Fibroblast of skin of back (primary cell): Measurements from ENCODE around the gene FGFR2. TPM values are rescaled to one million over a fixed set of nuclear protein-coding genes. Genes with fewer than 3 reads are reported as not detected.

Experiments used
- DNase-seq: peaks from one replicate; pipeline ENCODE4 v3.0.0-alpha.2; 2013
- polyA plus RNA-seq, 2 experiments: library from polyadenylated mRNA; unstranded; fragments of 120-200 nt; gene quantifications; one replicate each; pipeline ENCODE4 v1.2.1, GENCODE V29; 2013; ENCODE audit not compliant: insufficient read length in 2 of 2

FGFR2 gene
- polyA plus RNA-seq (2013, experiment 1 of 2; ENCODE audit: insufficient read length) = 2.6 TPM
- polyA plus RNA-seq (2013, experiment 2 of 2; ENCODE audit: insufficient read length) = 5.9 TPM

- peak; percentile 84 for DNase-seq
Measured at GRCh38 chr10:121598263-121599249, at the start of gene FGFR2. FGFR2 (minus strand) TSS chr10:121598444; CDS start chr10:121593817, 4,627 bp downstream.

DNA sequence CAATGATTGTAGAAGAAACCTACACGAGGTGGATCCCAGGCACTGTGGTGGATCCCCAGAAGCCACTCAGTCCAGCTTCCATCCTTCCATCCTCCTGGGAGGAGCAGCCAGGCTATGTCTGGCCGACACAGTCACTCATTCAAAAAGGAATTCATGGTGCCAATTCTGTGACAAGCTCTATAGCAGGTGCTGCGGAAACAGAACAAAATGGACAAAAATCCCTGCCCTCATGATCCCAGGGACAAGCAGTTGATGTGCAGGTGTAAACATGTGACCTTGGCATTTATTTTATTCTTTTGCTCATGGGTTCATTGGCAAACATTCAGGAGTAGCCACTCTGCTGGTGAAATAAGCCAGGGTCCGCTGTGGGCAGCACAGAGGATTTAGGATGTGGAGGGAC lies 49.2 kb upstream of the FGFR2 start:
- no peak for DNase-seq

DNA sequence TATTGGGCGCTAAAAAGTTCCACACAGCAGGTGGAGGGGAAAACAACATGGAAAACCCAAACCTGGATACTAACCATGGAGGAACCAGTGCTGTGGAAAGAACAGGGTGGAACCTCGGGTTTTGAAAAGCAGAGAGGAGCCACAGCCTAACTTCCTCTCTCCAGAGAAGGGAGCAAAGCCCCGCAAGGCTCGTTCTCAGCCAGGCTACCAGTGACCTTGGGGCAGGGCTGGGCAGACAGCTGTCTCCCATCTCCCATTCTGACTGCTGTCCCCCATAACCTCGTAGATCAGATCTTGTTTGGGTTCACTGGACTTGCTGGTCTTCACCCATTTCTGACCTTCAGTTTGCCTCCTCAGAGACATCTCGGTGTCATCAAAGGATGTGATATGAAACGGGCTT lies 47.5 kb upstream of the FGFR2 start:
- DNase-seq = no peak

DNA sequence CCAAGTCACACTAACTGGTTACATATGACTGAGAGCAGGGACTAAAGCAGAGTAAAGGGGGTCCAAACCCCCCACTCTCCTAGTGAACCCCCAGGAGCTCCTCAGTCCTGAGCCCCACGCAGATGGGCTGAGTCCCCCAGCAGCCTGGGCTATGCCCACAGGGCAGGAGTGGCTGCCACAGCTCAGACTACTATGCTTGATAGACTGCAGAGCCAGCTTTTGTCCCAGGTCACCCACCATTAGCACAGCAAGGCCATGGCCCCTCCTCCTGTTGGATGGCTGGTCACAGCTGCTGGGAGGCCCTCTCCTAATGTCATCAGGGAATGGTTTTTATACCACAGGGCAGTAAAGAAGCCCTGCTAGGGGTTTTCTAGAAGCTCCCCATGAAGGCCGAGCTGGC lies 46.3 kb upstream of the FGFR2 start:
- no peak for DNase-seq

DNA sequence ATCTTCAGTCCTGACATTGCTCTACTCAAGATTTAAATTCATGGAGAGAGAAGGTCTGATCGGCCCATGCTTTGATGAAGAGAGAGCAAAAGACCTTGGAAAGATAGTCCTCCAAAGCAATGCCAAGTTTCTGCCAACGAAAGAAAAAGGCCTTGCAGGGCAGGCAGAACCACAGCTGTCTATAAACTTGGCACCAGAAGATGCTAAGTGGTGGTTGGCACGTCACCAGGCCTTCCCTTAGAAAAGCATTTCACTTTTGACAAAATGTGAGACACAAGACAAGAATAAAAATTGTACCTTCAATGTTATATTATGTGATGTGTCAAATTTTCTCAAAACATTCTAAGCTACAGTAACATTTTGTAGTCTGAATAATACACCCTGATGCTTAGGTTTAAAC lies 42.0 kb upstream of the FGFR2 start:
- DNase-seq = no peak

DNA sequence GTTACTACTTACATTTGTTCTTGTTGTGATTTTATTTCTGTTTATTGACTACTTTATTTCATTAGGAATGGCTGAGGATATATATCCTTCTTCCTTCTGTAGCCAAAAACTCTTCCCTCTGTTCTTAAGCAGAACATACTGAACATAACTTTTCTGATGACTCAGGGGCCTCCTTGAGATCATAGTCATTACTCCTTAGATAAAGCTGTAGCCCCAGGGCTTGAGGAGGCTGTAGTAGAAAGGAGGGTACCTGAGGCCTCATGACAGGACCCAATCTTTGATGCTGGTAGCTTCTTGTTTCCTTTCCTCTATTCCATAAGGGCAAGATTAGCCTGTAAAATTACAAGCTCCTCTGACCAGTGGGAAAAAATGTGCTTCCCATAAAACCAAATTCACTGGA lies 41.2 kb upstream of the FGFR2 start:
- no peak for DNase-seq

GRCh38 chr10:121637437-121637836 lies 39.2 kb upstream of the FGFR2 start:
- no peak for DNase-seq

GRCh38 chr10:121633056-121633455 lies 34.8 kb upstream of the FGFR2 start:
- DNase-seq = no peak

DNA sequence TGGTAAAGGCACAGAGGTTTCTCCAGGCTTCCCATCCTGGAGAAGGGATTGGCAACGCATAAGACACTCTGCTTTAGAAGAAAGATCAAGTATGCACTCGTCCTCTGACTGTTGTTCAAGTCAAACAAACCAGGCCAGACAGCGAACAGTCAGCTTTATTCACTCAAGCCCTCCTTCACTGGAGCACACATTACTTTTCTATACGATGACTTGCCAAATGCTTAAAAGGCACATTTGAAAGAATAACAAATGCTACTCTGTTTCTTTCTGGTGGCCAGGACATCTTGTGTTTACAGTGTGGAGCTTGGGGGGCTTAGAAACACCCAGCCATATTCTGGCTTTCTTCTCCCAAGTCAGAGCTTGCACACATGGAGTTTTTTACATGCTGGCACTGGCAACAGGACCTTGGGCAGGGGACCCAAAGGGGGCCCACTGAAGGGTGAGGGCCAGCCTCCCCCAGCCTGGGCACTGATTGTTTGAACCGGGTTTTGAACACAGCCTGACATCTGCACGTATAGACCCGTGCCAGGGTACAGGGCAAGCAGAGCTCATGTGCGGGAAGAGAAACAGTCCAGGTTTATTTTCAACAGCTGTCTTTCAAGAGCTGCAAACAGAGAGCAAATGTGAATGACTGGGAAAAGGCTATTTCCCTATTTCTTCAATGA lies 33.3 kb upstream of the FGFR2 start:
- DNase-seq = no peak

- DNase-seq = no peak
Measured at GRCh38 chr10:121628859-121629258, 30.6 kb upstream of the FGFR2 start.

DNA sequence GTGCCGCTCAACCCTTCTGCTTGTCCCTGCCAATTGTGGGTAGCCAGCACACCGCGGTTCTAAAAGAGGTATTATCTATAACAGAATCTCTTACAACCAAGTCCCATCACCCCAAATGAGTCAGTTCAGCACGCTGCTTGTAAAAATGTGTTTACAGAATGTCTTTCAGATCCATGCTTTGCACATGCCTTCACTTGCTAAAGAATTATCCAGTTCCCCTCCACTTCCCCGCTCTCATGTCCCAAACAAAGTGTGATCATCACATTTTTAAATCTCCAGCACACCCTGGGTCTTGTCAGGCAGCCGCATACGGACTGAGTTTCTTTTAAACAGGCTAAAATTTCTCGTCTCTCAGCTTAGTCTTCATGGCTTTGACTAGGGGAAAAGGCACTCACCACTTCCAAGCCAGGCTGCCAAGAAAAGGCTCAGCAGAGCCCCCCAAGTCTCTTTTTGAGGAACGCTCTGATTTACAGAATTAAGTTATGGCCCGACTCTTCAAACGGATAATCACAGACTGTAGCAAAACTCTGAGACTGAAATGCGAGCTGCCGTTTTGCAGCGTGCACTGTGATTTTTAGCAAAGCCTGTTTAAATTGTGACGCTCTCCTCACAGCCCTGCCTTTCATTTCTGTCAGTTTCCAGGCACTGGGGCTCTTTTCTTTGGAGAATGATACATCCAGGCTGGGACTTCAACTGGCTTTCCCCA lies 29.8 kb upstream of the FGFR2 start:
- peak; percentile 6 for DNase-seq

DNA sequence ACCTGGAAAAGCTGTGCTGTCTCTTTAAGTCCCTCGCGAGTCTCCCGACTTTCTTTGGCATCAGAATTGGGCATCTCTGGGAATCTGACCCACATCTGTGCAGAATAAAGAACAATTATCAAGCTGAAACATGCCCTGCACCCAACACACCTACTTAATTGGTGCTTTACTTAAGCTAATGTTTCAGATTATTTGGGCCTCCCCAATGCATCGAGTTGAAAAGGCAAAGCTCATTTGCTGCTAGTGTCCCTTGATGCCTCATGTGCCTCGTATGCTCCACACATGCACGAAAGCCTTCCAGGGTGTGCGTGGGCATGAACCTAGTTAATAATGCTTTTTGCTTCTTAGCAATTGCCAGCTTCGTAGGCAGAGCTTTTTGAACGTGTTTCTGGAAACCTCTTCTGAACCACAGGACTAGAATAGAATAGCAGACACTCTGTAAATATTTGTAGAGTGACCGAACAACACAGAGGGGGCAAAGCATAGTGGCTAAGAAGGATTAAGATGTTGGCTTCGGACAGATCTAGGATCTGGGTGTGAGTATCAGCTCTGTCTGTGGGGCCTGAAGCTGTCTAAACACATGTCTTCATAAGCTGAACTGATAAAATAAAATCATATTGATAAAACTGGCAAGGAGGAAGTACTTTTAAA lies 26.7 kb upstream of the FGFR2 start:
- no peak for DNase-seq

DNA sequence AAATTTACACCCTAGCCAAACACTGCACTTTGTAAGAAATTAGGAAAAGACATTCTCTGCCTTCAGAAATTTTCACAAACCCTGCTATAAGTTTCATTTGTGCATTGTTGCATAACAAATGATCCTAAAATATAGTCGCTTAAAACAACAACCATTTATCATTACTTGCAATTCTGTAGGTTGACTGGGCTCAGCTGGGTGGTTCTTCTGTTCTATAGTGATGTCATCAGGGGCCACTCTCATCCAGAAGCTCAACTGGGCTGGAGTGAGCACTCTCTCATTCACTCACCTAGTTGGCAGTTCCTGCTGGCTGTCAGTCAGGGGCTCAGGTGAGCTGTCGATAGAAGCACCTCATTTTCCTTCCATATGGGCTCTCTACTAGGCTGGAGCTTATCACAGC lies 20.7 kb upstream of the FGFR2 start:
- no peak for DNase-seq

DNA sequence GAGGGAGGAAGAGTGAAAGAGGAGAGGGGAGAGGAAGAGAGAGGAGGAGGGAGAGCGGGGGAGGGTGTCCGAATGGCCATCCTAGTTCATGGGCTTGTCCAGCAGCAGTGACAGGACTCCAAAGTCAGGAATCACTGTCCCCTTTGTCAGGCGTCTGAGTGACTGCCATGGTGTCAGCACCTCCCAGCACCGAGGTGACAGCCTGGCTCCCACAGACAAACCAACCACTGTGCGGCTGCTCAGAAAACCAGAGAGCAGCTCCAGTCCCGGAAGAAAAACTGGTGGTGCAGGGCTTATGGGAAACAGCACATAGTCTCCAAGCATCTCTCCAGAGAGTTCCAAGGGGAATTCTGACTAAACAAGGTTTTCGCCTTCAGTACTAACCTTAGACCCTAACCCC lies 18.9 kb upstream of the FGFR2 start:
- DNase-seq = no peak

DNA sequence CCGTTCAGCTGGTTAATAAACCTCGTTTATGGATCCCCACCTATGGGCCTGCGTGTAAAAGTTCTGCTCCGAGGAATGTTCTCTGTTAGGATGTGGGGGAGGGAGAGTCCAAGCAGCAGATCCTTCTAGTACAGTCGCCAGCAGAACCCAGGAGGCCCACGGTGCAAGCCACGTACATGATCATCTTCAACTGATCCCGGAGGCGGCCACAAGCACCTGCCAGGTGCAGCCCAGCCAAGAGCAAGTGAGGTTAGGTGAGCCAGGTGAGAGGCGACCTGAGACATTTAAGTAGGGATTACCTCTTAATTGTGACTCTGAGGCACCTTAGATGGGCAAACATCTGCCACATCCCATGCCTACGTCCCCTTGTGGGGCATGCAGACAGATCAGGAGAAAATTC lies 18.0 kb upstream of the FGFR2 start:
- DNase-seq = no peak

DNA sequence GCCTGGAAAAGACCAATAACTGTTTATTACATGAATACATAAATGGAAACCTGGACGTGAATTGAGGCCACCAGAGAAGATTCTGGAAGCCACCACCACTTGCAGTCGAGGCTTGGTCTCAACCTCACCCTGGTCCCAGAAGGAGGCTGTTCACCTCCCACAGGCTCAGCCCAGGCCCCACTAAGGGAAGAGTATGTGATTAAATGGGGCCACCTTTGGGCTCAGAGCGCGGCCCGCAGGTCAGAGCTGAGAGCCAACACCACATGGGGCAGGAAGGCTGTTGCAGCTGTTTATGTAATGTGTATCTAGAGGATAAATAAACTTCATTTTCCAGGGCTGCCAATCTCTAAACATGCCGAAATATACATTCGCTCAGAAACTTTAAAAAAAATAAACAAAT lies 17.6 kb upstream of the FGFR2 start:
- DNase-seq = no peak

DNA sequence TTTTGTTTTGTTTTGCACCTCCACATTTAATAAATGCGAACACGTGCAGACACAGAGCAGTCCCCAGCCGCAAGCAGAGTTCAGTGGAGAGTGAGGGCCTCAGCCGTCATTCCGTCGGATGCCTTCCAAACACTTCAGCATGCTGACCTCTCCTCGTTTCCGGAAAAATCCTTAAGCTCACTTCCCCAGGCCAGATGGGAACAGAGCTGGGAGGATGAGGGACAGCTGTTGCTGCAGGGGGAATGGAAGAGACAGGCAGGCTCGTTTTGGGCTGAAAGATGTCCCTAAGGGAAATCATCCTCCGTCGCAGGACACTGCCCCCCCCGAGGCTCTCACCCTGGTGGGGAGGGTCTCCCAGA lies 17.2 kb upstream of the FGFR2 start:
- DNase-seq = no peak

- DNase-seq = no peak
Measured at GRCh38 chr10:121614613-121615434, 16.6 kb upstream of the FGFR2 start.

- no peak for DNase-seq
Measured at GRCh38 chr10:121613456-121613855, 15.2 kb upstream of the FGFR2 start.

GRCh38 chr10:121611393-121612159 lies 13.3 kb upstream of the FGFR2 start:
- DNase-seq = no peak

DNA sequence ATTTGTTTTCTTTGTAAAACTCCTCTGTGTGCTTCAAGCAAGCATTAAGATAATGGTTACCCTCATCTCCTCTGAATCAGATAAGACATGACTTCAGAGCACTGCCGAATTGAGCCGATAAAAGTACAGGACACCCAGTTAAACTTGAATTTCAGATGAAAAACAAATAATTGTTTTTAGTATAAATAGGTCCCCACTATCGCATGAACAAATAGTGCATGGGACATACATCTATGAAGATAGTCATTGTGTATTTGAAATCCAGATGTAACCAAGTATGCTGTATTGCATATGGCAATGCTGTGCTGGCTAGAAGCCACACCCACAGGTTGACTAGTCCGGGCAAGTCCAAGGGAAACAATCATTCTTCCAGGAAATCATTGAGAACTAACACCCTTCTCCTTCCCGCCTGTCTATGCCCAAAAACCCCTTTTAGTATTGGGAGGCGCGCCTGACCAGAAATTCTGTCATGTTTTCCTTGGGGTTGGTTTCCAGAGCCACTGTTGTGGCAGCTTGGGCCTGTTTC lies 12.6 kb upstream of the FGFR2 start:
- no peak for DNase-seq
